GM06990 (cell line): Measurements from ENCODE around the gene SNRPA.

Experiments used
- DNase-seq: peaks from one replicate; pipeline ENCODE4 v3.0.0-alpha.2; 2011; ENCODE audit not compliant: insufficient read length; ENCODE audit errors: extremely low read depth
- H3K27me3 ChIP-seq: replicated peaks from 2 replicates; pipeline ENCODE4 v1.6.0; 2011; ENCODE audit warnings: low read length; ENCODE audit not compliant: control insufficient read depth, insufficient read depth
- H3K36me3 ChIP-seq: 2 replicates; pipeline ENCODE4 v1.5.1; 2011; ENCODE audit warnings: low read length; ENCODE audit not compliant: control insufficient read depth, insufficient read depth
- H3K4me3 ChIP-seq: replicated peaks from 2 replicates; pipeline ENCODE4 v1.5.1; 2011; ENCODE audit warnings: low read depth, mild to moderate bottlenecking, control low read depth, low read length
- TF ChIP-seq, protein P1 (sequence below): IDR thresholded peaks from 2 replicates; pipeline ENCODE4 v1.5.1; 2011; ENCODE audit warnings: low read length, control low read depth, mild to moderate bottlenecking, inconsistent platforms; ENCODE audit not compliant: insufficient read depth, poor library complexity, severe bottlenecking

The SNRPA gene

DNA sequence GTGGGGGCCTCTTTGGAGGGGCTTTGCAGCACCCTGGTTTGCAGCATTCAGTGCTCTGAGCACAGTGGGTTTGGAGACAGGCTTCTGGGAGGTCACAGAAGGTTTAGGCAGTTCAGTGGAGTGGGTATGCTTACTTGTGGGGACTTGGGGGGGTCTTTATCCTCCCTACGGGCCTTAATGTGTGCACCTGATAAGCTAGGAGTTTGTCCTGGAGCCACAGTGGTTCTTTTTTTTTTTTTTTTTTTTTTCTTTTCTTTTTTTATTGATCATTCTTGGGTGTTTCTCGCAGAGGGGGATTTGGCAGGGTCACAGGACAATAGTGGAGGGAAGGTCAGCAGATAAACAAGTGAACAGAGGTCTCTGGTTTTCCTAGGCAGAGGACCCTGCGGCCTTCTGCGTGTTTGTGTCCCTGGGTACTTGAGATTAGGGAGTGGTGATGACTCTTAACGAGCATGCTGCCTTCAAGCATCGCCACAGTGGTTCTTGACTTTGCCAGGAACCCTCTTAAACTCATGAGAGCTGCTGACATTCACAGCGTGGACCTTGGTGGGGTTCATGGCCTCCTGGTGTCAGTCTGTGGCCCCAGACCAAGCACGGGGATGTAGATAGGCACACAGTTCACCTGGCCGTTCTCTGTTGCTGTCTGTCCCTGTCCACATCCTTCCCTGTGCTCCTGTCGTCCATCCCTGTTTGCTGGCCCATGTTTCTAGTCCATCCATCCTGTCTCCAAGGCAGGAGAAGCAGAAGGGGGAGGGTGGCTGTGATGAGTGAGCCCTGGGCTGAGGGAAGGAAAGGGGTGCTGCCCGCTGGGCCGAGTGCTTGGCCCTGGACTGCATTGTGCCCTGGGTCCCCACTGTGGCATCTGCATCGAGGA lies 50.7 kb downstream of the SNRPA start:
- Histone ChIP-seq H3K4me3 (peak overlapping the region; percentile 50), H3K27me3 (no peaks in the 10 kb centered on the region), H3K36me3 (peaks cover 25% of the 10 kb centered on the region)
- no peak for DNase-seq
- TF ChIP-seq, protein P1, sequence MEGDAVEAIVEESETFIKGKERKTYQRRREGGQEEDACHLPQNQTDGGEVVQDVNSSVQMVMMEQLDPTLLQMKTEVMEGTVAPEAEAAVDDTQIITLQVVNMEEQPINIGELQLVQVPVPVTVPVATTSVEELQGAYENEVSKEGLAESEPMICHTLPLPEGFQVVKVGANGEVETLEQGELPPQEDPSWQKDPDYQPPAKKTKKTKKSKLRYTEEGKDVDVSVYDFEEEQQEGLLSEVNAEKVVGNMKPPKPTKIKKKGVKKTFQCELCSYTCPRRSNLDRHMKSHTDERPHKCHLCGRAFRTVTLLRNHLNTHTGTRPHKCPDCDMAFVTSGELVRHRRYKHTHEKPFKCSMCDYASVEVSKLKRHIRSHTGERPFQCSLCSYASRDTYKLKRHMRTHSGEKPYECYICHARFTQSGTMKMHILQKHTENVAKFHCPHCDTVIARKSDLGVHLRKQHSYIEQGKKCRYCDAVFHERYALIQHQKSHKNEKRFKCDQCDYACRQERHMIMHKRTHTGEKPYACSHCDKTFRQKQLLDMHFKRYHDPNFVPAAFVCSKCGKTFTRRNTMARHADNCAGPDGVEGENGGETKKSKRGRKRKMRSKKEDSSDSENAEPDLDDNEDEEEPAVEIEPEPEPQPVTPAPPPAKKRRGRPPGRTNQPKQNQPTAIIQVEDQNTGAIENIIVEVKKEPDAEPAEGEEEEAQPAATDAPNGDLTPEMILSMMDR = no peak

- TF ChIP-seq, protein P1 = no peak
- Histone ChIP-seq H3K4me3 (peak overlapping the region; percentile 50), H3K27me3 (no peaks in the 10 kb centered on the region), H3K36me3 (peaks cover 28% of the 10 kb centered on the region)
- peak; percentile 26 for DNase-seq
These were observed 51.5 kb downstream of the SNRPA start for GRCh38 chr19:40802300-40803169.

GRCh38 chr19:40803170-40803856 lies 52.3 kb downstream of the SNRPA start:
- no peak for DNase-seq
- Histone ChIP-seq H3K36me3 (peaks cover 35% of the 10 kb centered on the region), H3K4me3 (peak overlapping the region; percentile 50), H3K27me3 (no peaks in the 10 kb centered on the region)
- TF ChIP-seq, protein P1 = no peak

GRCh38 chr19:40803857-40804782 lies 53.1 kb downstream of the SNRPA start:
- TF ChIP-seq, protein P1 = no peak

DNA sequence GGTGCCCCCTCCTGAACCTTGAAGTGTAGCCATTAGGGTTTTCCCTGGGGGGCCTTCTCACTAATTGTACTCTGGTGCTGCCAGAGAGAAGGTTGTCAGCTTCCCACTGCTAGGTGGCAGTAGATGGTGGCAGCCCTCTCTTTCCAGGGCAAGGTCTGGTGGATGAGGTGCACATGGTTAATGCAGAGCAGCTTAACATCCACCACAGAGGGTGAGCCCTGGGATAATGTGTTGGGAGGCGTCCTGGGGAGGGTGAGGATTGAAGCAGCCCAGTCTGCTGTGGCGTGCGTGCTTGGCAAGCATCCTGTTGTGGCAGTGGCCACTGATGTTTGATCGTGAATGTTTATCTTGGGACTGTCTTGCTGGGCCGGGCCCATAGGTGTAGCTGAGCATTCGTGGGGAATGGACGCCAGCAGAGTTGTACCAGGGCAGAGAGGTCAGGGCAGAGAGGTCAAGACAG lies 53.8 kb downstream of the SNRPA start:
- no peak for DNase-seq
- TF ChIP-seq, protein P1 = peak; percentile 29
- Histone ChIP-seq H3K4me3 (no peak overlapping the region), H3K36me3 (peaks cover 44% of the 10 kb centered on the region), H3K27me3 (no peaks in the 10 kb centered on the region)

More at GRCh38 chr19:40803857-40804782, 53.1 kb downstream of the SNRPA start:
- Histone ChIP-seq H3K4me3 (peak overlapping the region; percentile 41), H3K27me3 (no peaks in the 10 kb centered on the region), H3K36me3 (peaks cover 40% of the 10 kb centered on the region)
- DNase-seq = peak; percentile 71
